HFF-Myc (cell line): ENCODE data around the gene CPNE9.

Experiments used
- DNase-seq: peaks from one replicate; pipeline ENCODE4 v3.0.0-alpha.2; 2011; ENCODE audit warnings: low read depth; ENCODE audit errors: extremely low read depth
- H3K4me3 ChIP-seq: replicated peaks from 2 replicates; pipeline ENCODE4 v1.5.1; 2011; ENCODE audit warnings: low read depth, mild to moderate bottlenecking, control low read depth, low read length
- TF ChIP-seq, protein P1 (sequence below): IDR thresholded peaks from 2 replicates; pipeline ENCODE4 v1.5.1; 2012; ENCODE audit warnings: mild to moderate bottlenecking, low read depth, low read length, control low read depth; ENCODE audit errors: missing control alignments

The CPNE9 gene

DNA sequence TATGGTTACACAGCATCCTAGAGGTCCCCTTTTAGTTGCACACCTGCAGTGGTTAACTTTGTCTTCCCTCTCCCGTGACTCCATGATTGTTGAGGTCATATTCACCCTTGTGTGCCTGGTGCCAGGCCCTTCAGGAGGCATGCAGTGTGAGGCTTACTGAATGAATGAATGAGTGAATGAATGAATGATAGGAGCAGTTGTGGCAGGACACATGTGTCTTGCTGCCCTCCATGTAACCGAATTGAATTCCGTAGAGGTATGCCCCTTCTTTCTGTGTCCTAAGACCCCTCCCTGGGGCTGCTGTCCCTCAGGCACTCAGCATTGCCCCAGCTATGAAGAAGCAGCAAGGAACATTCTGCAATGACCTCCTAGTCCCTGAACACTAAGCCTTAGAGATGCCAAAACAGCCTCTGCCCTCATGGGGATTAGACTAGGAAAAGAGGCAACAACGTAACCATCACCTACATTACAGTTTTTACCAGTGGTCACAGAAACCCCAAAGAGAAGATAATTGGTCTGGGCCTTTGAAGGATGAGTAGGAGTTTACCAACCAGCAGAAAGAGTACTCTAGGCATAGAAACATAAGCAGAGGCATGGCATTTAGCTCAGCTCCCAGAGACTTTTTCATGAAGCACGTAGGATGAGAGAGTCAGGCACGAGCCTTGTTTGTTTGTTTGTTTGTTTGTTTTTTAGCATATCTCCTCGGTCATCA is 22.5 kb upstream of the CPNE9 start:
- H3K4me3 ChIP-seq: no peak overlapping the region
- no peak for DNase-seq
- TF ChIP-seq, protein P1, sequence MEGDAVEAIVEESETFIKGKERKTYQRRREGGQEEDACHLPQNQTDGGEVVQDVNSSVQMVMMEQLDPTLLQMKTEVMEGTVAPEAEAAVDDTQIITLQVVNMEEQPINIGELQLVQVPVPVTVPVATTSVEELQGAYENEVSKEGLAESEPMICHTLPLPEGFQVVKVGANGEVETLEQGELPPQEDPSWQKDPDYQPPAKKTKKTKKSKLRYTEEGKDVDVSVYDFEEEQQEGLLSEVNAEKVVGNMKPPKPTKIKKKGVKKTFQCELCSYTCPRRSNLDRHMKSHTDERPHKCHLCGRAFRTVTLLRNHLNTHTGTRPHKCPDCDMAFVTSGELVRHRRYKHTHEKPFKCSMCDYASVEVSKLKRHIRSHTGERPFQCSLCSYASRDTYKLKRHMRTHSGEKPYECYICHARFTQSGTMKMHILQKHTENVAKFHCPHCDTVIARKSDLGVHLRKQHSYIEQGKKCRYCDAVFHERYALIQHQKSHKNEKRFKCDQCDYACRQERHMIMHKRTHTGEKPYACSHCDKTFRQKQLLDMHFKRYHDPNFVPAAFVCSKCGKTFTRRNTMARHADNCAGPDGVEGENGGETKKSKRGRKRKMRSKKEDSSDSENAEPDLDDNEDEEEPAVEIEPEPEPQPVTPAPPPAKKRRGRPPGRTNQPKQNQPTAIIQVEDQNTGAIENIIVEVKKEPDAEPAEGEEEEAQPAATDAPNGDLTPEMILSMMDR: no peak

DNA sequence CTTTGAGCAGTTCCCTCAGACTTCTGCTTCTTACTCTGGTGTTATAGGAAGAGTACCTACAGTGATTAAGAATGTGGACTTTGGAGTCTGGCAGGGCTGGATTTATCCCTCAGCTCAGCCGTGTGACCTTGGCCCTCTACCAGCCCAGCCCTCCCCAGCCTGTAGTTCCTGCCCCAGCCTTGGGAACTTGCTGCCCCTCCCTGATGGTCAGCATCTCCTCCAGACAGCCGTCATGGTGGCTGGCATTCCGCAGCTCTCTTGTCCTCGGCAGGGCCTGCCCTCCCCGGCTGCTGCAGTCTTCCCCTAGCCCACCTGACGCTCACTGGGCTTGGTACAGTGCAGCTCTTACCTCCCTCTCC is 21.9 kb upstream of the CPNE9 start:
- no peak for DNase-seq
- TF ChIP-seq, protein P1: no peak
- no peak overlapping the region for H3K4me3 ChIP-seq

DNA sequence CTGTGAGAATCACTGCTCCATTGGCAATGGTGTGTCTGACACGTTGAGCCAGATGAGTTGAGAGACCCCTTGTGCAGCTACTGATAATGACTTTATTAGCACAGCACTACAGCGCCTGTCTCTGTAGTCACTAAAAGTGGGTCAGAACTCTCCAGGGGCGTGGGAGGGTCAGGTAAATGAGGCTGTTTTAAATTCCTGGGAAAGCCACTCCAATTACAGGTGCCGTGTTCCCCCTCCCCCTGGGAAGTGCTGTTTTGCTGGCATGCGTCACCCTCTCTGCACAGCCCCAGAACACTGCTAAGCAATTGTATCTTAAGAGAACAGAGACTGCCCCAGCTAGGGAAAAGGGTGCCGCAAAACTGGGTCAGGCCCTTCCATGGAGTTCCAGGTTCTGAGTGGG is 21.5 kb upstream of the CPNE9 start:
- no peak for DNase-seq
- TF ChIP-seq, protein P1: no peak
- H3K4me3 ChIP-seq: no peak overlapping the region

DNA sequence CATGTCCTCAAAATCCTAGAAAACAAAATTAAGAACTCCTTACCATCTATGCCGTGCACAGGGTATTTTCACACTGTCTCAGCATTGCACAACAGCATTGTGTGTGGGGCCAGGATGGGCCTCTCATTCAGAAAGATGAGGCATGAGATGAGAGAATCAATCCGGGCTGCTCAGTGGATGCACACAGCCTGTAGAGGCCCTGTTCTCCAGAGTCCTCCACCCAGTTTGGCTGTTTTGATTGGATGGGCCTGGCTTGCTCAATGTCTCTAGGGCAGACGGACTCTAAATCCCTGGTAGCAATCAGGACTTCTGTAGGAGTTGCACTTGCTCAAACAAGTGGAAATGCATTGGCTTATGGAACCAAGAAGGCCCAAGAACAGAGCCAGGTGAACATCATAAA is 20.2 kb upstream of the CPNE9 start:
- DNase-seq: no peak
- TF ChIP-seq, protein P1: no peak
- no peak overlapping the region for H3K4me3 ChIP-seq

DNA sequence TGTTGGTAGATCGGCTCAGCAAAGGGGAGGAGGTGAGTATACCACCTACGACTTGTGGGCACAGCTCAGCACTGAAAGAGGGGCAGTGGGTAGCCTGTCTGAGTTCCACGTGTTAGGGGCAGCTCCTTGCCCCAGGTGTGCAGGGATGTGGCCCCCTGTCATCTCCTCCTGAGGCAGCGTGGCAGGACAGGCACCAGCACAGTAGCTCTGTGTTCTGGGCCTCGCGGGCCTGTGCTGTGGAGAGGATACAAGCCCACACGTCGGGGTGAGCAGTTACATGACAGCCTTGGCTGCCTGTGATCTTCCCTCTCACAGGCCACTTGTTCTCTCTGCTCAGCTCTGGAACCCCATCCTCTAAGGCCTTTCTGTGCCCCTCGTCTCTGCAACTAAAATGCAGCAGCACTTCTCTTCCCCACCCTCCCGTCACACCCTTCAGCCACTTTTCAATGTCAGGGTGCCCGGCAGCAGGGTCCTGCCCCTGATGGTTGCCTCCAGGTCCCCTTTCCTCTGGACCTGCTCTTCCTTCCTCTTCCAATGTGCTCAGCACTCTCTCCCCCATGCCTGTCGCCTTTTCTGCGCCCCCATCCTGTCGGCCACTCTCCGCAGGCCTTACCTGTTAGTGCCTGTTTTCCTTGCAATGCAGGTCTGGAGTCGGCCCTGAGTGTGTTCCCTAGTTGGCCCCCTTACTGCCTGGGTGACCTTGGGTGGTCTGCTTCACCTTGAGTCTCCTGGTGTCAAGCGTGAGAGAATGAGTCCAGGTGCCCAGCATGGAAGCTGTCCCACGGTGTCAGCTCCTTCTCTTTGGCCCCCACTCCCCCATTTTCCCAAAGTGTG is 18.2 kb upstream of the CPNE9 start:
- no peak overlapping the region for H3K4me3 ChIP-seq
- no peak for DNase-seq
- TF ChIP-seq, protein P1: no peak

DNA sequence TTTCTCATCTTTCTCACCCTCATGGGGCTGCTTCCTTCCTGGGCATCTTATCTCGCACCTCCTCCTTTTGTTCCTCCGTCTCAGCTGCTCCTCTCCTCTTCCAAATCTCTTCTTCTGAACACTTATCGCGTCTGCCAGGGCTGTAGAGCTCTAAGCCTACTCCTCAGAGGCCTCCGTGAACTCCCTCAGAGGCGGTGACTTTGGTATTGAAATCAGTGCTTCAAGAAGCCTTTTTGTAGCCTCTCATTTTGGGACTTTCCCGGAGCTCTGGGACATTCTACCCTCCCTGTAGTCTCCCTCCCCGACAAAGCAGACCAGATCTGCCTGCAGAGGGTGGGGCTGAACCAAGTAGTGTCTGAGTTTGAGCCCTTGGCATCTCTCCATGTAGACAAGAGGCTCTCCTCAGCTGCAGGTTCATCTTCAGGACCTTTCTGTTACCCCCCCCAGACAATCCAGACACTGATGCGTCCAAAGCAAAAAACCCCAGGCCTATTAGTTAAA is 17.5 kb upstream of the CPNE9 start:
- no peak overlapping the region for H3K4me3 ChIP-seq
- no peak for DNase-seq
- TF ChIP-seq, protein P1: no peak
